Left hindlimb (tissue), 1 donor: Measurements from ENCODE around the gene CEP20.
"Not testable (repeated sequence)": the region's sequence is repeated elsewhere in the genome, so short reads cannot be mapped to it uniquely, and the experiment has no call there.

Experiments used
- DNase-seq: peaks from one replicate; pipeline ENCODE4 v3.0.0-alpha.2; 2018

The CEP20 gene

DNA sequence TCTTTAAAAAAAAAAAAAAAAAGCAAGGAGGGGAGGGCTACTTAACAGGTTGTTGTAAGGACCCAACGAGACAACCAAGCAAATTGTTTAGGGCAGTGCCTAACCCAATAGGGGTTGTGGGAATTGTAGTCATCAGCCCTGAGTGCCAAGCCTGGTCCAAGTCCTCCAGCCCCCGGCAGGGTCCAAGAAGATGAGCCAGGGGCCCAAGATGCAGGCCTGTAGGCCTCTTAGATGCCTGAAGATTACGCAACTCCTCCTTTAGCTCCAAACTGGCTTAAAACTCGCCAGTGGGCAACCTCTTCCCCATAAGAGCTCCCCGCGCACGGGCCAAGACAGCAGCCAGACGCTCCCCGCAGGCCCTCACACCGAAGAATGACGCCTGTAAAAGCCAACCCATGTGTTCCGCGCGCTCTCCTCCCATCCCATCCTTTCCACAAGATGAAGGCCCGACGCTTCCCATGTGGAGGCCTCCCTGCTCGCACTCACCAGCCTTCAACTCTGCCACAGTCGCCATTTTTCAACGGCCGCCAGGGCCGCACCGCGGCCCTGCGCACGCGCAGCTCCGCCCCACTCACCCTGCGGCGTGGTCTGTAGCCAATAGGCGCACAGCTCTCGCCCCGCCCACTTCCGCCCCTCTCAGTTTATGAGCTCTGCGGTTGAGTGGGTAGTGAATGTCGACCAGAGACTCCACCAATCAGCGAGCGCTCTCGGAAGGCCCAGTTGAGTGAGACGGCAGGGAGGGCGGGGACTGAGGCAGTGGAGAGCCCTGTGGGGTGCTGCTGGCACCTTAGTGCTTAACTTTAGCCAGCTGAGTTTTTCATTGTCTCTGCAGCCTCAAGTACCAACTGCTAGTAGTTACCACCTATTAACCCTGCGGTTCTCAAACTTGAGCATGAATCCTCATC, at the start of gene CEP20:
TSS of gene CEP20 (minus strand) at position 532 of the 905 bp plus-strand sequence. CDS start at position 514, 18 bp downstream.
- peak; percentile 99 for DNase-seq

GRCh38 chr16:15936809-15937208, 48.4 kb upstream of the CEP20 start:
- DNase-seq = not testable (repeated sequence)

GRCh38 chr16:15934991-15935390, 46.6 kb upstream of the CEP20 start:
- DNase-seq = no peak

GRCh38 chr16:15933781-15934180, 45.4 kb upstream of the CEP20 start:
- no peak for DNase-seq

- no peak for DNase-seq
Measured at GRCh38 chr16:15932939-15933338, 44.5 kb upstream of the CEP20 start.

GRCh38 chr16:15928261-15929104, 40.1 kb upstream of the CEP20 start:
- no peak for DNase-seq

GRCh38 chr16:15925631-15926030, 37.2 kb upstream of the CEP20 start:
- DNase-seq = no peak

DNA sequence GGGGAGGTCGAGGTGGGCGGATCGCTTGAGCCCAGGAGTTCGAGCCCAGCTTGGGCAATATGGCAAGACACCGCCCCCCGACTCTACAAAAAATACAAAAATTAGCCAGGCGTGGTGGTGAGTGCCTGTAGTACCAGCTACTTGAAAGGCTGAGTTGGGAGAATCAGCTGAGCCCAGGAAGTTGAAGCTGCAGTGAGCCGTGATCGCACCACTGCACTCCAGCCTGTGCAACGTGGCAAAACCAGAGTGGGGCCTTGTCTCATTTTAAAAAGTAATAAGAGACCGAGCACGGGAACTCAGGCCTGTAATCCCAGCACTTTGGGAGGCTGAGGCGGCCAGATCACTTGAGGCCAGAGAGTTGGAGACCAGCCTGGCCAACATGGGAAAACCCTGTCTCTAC, 36.6 kb upstream of the CEP20 start:
- no peak for DNase-seq

GRCh38 chr16:15919331-15919730, 30.9 kb upstream of the CEP20 start:
- no peak for DNase-seq

- DNase-seq = not testable (repeated sequence)
Measured at GRCh38 chr16:15918314-15918713, 29.9 kb upstream of the CEP20 start.

DNA sequence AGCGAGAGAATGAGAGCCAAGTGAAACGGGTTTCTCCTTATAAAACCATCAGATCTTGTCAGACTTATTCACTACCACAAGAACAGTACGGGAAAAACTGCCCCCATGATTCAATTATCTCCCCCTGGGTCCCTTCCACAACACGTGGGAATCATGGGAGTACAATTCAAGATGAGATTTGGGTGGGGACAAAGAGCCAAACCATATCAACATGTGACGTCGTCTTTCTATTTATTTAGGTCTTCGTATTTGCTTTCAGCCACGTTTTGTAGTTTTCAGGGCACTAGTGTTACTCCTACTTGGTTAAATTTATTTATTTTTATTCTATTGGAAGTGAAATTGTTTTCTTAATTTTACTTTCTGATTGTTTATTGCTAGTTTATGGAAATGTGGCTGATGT, 27.9 kb upstream of the CEP20 start:
- DNase-seq = no peak

- no peak for DNase-seq
Measured at GRCh38 chr16:15915555-15916081, 27.2 kb upstream of the CEP20 start.

DNA sequence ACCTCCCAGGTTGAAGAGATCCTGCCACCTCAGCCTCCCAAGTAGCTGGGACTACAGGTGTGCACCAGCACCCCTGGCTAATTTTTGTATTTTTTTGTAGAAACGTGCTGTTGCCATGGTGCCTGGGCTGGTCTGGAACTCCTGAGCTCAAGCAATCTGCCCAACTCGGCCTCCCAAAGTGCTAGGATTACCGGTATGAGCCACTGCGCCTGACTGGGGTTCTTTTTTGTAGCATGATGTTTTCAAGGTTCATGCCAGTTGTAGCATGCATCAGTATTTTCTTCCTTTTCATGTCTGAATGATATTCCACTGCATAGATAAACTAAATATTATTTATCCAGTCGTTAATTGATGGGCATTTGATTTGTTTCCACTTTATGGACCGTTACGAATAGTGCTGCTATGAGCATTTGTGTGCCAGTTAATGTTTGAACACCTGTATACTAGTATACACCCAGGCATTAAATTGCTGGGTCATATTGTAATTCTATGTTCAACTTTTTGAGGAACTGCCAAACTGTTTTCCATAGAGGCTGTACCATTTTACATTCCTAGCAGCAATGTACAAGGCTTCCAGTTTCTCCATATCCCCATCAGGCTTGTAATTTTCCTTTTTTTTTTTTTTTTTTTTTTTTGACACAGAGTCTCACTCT, 24.8 kb upstream of the CEP20 start:
- DNase-seq = no peak

DNA sequence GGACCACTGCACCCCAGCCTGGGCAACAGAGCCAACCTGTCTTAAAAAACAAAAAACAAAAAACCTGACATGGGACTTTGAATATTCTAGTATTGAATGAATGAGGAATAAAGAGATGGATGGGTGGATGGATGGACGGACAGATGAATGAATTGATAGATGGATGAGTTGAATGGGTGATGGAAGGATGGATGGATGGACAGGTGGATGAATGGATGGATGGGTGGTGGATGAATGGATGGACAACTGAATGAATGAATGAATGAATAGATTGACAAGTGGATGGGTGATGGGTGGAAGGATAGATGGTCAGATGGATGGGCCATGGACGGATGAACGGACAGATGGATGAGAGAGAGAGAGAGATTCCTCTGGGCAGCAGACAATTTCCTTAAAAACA, 22.8 kb upstream of the CEP20 start:
- DNase-seq = no peak

DNA sequence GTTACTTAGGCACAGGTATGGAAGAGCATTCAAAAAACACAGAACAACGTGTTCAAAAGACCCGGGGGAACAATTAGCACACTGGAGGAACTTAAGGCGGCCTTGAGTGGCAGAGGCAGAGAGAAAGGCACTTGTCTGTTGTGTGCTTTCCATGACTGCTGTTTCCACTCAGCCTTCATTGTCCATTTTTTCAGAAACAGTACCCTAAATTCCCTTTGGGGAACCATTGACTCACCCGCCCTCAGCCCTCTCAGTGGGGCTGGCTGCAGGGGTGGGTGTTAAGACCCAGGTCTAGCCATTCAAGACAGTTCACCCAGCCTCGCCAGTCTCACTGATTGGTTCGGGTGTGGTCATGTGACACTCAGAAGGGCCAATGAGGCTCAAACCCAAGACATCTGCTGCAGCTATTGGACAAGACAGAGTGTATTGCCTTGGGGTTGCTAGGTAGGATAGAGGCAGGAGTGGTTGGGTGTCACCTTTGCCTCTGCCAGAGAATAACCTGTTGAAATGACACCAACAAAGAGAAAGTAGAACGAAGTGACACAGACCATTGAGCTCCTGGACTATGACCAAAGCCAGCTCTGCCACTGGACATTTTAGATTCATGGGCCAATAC, 19.6 kb upstream of the CEP20 start:
- DNase-seq = no peak

DNA sequence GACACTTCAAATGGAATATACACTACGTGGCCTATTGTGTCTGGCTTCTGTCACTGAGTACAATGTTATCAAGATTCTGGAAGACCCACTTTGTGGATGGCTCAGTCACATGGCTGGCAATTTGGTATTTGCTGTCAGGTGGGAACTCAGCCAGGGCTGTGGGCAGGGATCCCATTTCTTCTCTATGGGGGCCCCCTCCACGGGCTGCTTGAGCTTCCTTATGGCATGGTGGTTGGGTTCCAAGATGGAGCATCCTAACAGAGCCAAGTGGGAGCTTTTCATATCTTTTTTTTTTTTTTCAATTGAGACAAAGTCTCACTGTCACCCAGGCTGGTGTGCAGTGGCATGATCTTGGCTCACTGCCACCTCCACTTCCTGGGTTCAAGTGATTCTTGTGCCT, 18.0 kb upstream of the CEP20 start:
- no peak for DNase-seq

- DNase-seq = no peak
Measured at GRCh38 chr16:15903960-15904359, 15.6 kb upstream of the CEP20 start.

GRCh38 chr16:15900901-15901500, 12.6 kb upstream of the CEP20 start:
- DNase-seq = no peak

DNA sequence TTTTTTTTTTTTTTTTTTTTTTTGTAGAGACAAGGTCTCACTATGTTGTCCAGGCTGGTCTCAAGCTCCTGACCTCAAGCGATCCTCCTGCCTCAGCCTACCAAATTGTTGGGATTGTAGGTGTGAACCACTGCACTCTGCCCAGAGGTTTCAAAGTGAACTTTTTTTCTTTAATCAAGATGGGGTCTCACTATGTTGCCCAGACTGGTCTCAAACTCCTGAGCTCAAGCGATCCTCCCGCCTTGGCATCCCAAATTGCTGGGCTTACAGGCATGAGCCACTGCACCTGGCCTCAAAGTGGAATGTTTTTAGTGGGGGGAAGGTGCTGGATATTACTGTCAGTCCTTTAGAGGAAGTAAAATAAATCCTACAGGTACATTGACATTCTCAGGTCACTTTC, 12.0 kb upstream of the CEP20 start:
- DNase-seq = no peak

- no peak for DNase-seq
Measured at GRCh38 chr16:15899538-15900100, 11.2 kb upstream of the CEP20 start.

- no peak for DNase-seq
Measured at GRCh38 chr16:15898654-15899053, 10.3 kb upstream of the CEP20 start.

- DNase-seq = no peak
Measured at GRCh38 chr16:15897834-15898254, 9.4 kb upstream of the CEP20 start.
